ENCODE measurements around the gene KCNK4.

KCNK4 gene

DNA sequence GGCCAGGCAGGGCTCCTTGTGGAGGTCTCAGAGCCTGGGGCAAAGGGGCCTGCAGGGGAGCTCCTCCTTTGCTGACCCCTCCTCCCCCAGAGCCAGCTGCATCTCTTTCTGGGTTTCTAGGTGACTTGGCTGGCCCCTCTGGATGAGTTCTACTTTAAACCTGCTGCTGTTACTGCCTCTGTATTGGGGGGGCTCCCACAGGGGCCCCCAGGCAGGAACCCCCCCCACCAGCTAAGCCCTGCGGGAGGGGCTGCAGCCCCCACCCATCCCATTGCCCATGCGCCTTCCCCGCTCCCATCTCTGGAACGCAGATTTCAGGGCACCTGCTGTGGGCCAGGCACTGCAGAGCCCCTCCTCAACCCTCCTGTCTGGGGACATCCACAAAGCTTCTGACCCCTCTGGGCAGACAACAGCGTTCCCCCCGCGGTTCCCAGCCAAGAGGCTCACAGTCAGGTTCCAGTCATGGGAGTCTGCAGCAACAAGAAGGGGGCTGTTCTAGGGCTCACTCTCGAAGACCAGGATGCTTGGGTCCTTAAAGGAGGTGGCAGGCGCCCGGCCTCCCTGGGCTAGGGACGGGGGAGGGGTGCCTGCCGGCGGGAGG lies 40.6 kb upstream of the KCNK4 start:
- no peaks in the 10 kb centered on the region for H3K27me3 Mint-ChIP-seq
- ATAC-seq, result peak; percentile 1
- H3K4me3 Mint-ChIP-seq, result peak overlapping the region; percentile 83 to 85
- no peaks in the 10 kb centered on the region for H3K9me3 Mint-ChIP-seq
- no peak overlapping the region for H3K27ac Mint-ChIP-seq
- no peak for DNase-seq
- peaks cover 60% of the 10 kb centered on the region for H3K4me1 Mint-ChIP-seq

- Mint-ChIP-seq H3K4me1 (peaks cover 60% of the 10 kb centered on the region), H3K4me3 (peak within 1 kb of the TSS; percentile 93 to 96), H3K9me3 (no peaks in the 10 kb centered on the region), H3K27me3 (no peaks in the 10 kb centered on the region), H3K27ac (peak within 1 kb of the TSS; percentile 75 to 89)
- DNase-seq (peak; percentile 55 to 75), ATAC-seq (peak; percentile 67)
These were observed 39.9 kb upstream of the KCNK4 start, which contains the start of gene PLCB3 for GRCh38 chr11:64251016-64251752. Gene PLCB3, plus strand, starts transcription at chr11:64251530. Its CDS starts 120 bp downstream, at chr11:64251650.

GRCh38 chr11:64251753-64252002 lies 39.4 kb upstream of the KCNK4 start:
- H3K27me3 Mint-ChIP-seq, result no peaks in the 10 kb centered on the region
- peak overlapping the region; percentile 75 to 89 for H3K27ac Mint-ChIP-seq
- H3K4me3 Mint-ChIP-seq, result peak overlapping the region; percentile 93 to 96
- H3K9me3 Mint-ChIP-seq, result no peaks in the 10 kb centered on the region
- DNase-seq, result no peak
- ATAC-seq, result no peak
- H3K4me1 Mint-ChIP-seq, result peaks cover 60% of the 10 kb centered on the region

GRCh38 chr11:64252003-64252872 lies 38.9 kb upstream of the KCNK4 start:
- Mint-ChIP-seq H3K4me3 (peak overlapping the region; percentile 93 to 96), H3K27ac (peak overlapping the region; percentile 75 to 89), H3K9me3 (no peaks in the 10 kb centered on the region), H3K4me1 (peaks cover 55% of the 10 kb centered on the region), H3K27me3 (no peaks in the 10 kb centered on the region)
- peak; percentile 8 for ATAC-seq
- DNase-seq, result no peak

DNA sequence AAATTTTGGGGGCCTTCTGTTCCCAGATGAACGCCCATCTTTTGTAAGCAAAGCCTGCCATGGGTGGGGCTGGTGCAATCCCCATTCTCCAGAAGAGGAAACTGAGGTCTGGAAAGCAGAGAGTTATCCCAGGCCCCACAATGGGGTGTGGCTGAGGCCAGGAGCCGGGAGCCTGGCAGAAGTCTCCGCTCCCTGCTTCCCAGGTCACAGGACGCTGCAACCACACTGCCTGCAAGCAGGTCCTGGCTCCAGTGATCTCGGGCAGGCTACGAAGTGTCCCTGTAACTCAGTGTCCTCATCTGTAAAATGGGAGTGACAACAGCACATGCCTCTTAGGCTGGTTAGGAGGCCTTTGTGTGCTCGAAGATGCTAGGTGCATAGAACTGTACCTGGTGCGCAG lies 38.1 kb upstream of the KCNK4 start:
- Mint-ChIP-seq H3K27ac (no peak overlapping the region), H3K9me3 (no peaks in the 10 kb centered on the region), H3K27me3 (no peaks in the 10 kb centered on the region), H3K4me1 (peaks cover 47% of the 10 kb centered on the region), H3K4me3 (no peak overlapping the region)
- DNase-seq (no peak), ATAC-seq (no peak)

- Mint-ChIP-seq H3K27me3 (no peaks in the 10 kb centered on the region), H3K4me1 (peaks cover 43% of the 10 kb centered on the region), H3K27ac (no peak overlapping the region), H3K4me3 (no peak overlapping the region), H3K9me3 (no peaks in the 10 kb centered on the region)
- DNase-seq (no peak), ATAC-seq (no peak)
These were observed 37.6 kb upstream of the KCNK4 start for GRCh38 chr11:64253481-64253880.

DNA sequence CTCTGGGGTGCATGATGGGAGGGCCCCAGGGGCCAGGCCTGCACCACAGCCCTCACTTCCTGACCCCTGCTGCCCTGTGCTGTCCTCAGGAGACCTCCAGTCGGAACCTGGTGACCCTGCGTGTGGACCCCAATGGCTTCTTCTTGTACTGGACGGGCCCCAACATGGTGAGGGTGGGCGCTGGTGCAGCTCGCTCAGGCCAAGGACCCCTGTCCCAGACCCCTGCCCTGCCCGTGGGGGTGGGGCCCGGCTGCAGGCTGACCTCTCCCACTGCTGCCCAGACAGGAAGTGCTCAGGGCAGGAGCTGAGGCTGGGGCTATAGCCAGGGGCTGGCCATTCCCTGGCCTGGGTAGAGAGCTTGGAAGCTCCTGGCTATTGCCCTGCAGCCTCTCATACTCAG lies 36.8 kb upstream of the KCNK4 start:
- DNase-seq, result no peak
- no peak for ATAC-seq
- Mint-ChIP-seq H3K4me1 (peaks cover 44% of the 10 kb centered on the region), H3K27ac (no peak overlapping the region), H3K27me3 (no peaks in the 10 kb centered on the region), H3K9me3 (no peaks in the 10 kb centered on the region), H3K4me3 (no peak overlapping the region)

GRCh38 chr11:64255135-64256128 lies 35.7 kb upstream of the KCNK4 start:
- H3K9me3 Mint-ChIP-seq, result no peaks in the 10 kb centered on the region
- no peaks in the 10 kb centered on the region for H3K27me3 Mint-ChIP-seq
- no peak overlapping the region for H3K27ac Mint-ChIP-seq
- DNase-seq (no peak), ATAC-seq (no peak)
- no peak overlapping the region for H3K4me3 Mint-ChIP-seq
- peaks cover 43% of the 10 kb centered on the region for H3K4me1 Mint-ChIP-seq

DNA sequence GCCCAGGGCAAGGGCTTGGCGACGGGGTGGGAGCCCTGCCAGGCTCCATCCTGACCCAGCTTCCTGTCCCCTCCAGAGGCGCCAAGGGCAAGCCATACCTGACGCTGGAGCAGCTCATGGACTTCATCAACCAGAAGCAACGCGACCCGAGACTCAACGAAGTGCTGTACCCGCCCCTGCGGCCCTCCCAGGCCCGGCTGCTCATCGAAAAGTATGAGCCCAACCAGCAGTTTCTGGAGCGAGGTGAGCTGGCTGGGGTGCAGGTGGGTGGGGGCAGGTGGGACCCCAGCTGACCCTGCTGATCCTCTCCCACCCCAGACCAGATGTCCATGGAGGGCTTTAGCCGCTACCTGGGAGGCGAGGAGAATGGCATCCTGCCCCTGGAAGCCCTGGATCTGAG lies 34.8 kb upstream of the KCNK4 start:
- peaks cover 38% of the 10 kb centered on the region for H3K4me1 Mint-ChIP-seq
- no peak for ATAC-seq
- H3K27me3 Mint-ChIP-seq, result no peaks in the 10 kb centered on the region

DNA sequence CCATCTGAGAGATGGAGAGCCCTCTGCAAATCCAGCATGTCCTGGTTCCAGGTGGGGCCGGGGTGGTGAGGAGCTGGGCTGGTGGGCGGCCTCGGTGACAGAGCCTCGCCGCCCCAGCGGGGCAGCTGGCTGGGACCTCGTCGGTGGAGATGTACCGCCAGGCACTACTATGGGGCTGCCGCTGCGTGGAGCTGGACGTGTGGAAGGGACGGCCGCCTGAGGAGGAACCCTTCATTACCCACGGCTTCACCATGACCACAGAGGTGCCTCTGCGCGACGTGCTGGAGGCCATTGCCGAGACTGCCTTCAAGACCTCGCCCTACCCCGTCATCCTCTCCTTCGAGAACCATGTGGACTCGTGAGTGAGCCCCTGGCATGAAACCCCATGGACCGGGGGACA lies 32.7 kb upstream of the KCNK4 start:
- DNase-seq (no peak), ATAC-seq (no peak)
- Mint-ChIP-seq H3K4me3 (no peak overlapping the region), H3K27me3 (no peaks in the 10 kb centered on the region), H3K27ac (no peak overlapping the region), H3K9me3 (no peaks in the 10 kb centered on the region), H3K4me1 (peaks cover 21% of the 10 kb centered on the region)

More for the DNA sequence above, 34.8 kb upstream of the KCNK4 start:
- Mint-ChIP-seq H3K27ac (peak overlapping the region in 1 of 2 donors; percentile 27), H3K4me3 (no peak overlapping the region), H3K9me3 (no peaks in the 10 kb centered on the region)
- no peak for DNase-seq

- H3K4me1 Mint-ChIP-seq, result peaks cover 14% of the 10 kb centered on the region
- H3K27ac Mint-ChIP-seq, result no peak overlapping the region
- no peak overlapping the region for H3K4me3 Mint-ChIP-seq
- DNase-seq (no peak), ATAC-seq (no peak)
- no peaks in the 10 kb centered on the region for H3K27me3 Mint-ChIP-seq
- H3K9me3 Mint-ChIP-seq, result no peaks in the 10 kb centered on the region
These were observed 32.1 kb upstream of the KCNK4 start for GRCh38 chr11:64258946-64259532.

GRCh38 chr11:64259533-64260067 lies 31.5 kb upstream of the KCNK4 start:
- Mint-ChIP-seq H3K4me3 (no peak overlapping the region), H3K9me3 (no peaks in the 10 kb centered on the region), H3K27ac (no peak overlapping the region), H3K27me3 (no peaks in the 10 kb centered on the region), H3K4me1 (peaks cover 14% of the 10 kb centered on the region)
- no peak for DNase-seq
- peak; percentile 18 for ATAC-seq

DNA sequence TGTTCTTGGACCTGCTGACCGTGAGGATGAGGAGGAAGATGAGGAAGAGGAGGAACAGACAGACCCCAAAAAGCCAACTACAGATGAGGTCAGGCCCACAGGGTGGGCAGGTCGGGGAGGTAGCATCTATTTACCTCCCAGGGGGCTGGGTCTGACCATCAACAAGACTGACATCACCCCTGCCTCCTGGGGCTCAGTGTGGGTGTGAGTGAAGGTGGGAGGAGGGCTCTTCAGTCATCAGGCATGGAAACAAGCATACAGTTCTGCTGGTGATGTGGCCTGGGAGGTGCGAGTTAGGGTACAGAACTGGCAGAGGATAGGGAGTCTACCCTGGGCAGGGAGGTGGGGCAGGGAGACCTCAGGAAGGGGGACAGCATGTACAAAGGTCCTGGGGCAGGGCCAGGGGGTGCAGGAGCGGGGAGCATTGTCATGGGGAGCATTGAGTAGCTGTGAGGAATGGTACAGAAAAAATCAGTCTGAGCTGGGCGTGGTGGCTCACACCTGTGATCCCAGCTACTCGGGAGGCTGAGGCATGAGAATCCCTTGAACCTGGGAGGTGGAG lies 30.9 kb upstream of the KCNK4 start:
- H3K27me3 Mint-ChIP-seq, result no peaks in the 10 kb centered on the region
- H3K27ac Mint-ChIP-seq, result no peak overlapping the region
- peaks cover 14% of the 10 kb centered on the region for H3K4me1 Mint-ChIP-seq
- H3K9me3 Mint-ChIP-seq, result no peaks in the 10 kb centered on the region
- DNase-seq, result no peak
- ATAC-seq, result peak; percentile 46
- no peak overlapping the region for H3K4me3 Mint-ChIP-seq

DNA sequence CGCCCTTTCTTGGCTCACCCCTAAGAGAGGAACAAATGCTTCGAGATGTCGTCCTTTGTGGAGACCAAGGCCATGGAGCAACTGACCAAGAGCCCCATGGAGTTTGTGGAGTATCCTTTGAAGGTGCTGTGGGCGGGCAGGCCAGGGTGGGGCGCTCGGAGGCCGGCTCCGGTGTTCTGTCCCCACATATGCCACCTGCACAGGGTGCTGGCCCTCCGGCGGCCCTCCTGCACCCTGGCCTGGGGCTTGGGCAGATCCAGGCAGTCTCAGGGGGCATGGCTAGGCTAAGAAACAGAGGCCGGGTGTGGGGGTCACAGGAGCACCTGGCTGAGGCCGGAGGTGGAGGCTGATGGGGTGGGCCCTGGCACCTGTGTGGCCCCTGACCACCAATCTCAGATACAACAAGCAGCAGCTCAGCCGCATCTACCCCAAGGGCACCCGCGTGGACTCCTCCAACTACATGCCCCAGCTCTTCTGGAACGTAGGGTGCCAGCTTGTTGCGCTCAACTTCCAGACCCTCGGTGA lies 29.5 kb upstream of the KCNK4 start:
- H3K27me3 Mint-ChIP-seq, result no peaks in the 10 kb centered on the region
- no peaks in the 10 kb centered on the region for H3K9me3 Mint-ChIP-seq
- H3K4me3 Mint-ChIP-seq, result no peak overlapping the region
- H3K4me1 Mint-ChIP-seq, result peaks cover 14% of the 10 kb centered on the region
- DNase-seq, result no peak
- no peak for ATAC-seq
- no peak overlapping the region for H3K27ac Mint-ChIP-seq
